ENCODE measurements around the gene PIEZO1.

Gene PIEZO1

DNA sequence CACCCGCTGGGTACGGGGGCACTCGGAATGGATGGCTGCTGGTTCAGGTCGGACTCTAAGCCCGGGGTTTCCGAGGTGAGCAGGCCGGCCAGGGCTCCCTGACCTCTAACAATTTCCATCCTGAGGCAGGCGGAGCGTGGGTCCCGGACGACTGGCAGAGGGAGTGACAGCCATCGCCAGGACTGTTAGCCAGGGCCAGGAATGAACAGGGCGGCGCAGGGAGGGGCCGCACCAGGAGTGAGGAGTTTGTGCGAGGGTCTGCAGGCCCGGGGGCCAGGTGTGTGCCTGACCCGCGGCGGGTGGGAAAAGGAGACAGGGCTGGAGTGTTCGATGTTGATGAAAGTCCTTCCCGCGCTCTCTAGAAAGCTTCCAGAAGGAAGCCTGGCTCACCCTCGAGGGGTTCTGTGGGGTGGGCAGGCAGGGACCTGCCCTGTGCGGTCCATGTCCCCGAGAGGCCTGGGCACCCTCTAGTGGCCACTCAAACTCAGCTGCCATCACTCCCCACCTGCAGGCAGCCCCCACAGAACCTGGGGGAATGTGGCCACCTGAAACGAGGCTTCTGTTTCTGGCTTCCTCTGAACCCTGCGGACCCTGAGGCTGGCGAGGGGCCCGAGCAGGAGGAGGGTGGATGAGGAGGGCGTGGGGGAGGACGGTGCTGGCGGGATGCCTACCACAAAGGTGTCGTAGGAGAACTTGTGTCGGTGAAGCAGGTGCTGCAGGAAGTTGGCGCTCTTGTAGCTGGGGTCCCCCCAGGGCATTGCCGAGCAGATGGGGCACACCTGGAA is 87.0 kb downstream of the PIEZO1 start:
- no peak for DNase-seq

GRCh38 chr16:88697116-88697830 is 87.7 kb downstream of the PIEZO1 start:
- no peak for DNase-seq

GRCh38 chr16:88696441-88696840 is 88.6 kb downstream of the PIEZO1 start:
- DNase-seq, result no peak

- DNase-seq, result no peak
Measured at GRCh38 chr16:88695753-88696152, 89.3 kb downstream of the PIEZO1 start.

DNA sequence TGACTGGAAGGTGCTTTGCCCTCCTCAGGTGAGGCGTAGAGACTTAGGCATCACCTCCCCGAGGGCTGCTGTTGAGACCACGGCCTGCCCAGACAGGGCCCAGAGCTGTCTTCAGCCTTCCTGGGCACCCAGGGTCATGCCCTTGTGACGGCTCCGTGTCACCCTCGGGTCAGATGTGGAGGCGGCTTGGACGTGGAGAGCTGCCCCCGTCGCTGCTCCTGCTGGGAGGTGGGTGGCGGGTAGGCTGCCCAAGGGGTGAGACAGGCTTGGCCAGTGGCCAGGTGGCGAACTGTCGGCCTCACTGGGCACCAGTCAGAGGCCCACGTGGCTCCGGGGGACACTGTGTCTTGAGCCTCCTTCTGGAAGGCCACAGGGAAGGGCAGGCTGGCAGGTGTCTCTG is 89.8 kb downstream of the PIEZO1 start:
- DNase-seq, result no peak

DNA sequence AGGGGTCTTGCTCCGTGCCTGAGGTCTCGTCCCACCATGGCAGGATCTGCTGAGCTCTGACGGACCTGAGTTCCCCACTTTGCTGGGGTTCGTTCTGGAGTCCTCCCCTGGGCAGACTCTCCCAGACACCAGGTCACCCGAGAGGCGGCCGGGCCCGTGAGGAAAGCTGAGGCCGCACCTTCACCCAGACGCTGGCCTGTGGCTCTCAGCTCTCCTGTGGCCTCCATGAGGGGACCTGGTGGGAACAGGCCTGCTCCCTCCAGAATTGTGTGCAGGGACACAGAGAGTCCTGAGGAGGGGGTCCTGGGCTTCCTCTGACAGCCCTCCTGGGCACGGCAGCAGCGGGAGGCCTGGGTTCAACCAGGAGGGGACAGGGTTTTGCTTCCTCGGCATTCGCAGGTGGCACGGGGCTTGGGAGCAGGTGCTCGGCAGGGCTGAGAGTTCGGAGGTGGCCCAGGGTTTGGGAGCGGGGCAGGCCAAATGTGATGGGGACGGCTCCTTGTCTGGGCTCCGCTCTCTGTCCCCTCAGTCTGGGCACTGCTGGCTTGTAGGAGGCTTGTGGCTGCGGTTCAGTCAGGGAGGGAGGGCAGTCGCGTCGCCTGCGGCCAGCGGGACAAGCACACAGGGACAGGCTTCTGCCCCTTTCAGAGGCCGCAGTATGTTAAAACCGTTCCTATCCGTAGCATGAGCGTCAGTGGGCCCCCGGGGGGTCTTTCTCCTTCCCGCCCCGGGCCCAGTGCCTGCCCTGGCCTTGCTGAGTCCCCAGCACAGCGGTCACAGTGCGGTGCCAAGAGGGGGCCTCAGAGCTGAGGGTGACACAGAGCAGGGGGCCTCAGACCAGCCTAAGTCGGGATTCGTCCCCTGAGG is 90.6 kb downstream of the PIEZO1 start:
- no peak for DNase-seq

DNA sequence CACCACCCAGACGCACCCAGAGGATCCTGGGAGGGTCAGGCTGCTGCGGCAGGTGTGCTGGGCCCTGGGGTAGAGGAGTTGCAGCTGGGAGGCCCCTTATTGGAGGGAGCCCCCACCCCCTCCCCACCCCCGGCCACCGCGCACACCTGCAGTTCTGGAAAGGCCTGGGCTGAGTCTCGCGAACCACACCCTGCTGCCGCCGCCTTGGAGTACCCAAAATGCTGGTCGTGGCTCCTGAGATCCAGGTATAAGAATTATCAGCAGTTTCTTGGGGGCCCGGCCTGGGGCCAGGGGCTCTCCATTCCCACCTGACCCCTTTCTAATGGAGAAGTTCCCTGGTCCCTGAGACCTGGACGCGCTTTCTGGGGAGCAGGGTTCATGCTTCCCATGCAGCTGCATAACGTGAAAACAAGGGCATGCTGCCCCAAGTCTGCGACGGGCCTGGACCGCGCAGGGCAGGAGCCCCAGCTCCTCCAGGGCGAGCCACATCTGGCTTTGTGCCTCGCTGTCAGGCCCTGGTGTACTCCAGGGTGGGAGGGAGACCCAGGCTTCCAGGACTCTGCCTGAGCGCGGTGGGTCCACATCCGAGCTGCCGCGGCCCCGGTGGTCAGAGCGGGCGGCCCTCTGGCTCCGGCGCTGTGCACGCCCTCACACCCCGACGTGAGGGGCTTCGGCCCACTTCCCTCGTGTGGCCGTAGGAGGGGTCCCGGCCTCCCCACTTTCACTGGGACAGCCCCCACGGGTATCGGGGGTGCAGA is 91.4 kb downstream of the PIEZO1 start:
- DNase-seq, result no peak

DNA sequence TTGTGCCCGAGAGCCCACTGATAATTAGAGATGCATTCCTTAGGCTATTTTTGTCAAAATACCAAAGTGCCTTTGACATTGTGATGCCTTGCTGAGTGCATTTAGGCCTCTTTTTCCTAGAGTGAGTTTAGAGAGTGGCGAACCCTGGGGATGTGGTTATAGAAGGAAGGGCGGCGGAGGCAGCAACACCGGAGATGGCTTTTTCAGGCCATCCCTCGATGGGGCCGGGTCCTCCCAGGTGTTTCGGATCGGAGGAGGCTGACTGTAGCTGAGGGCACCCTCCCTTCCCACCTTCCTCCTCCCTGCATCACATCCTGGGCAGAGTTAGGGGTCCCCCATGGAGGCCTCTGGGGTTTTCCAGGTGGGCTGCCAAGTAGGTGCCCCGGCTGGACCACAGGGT is 92.2 kb downstream of the PIEZO1 start:
- no peak for DNase-seq

GRCh38 chr16:88691924-88692560 is 93.0 kb downstream of the PIEZO1 start:
- DNase-seq, result peak; percentile 85

- no peak for DNase-seq
Measured at GRCh38 chr16:88691129-88691813, 93.7 kb downstream of the PIEZO1 start.

GRCh38 chr16:88690341-88691128 is 94.5 kb downstream of the PIEZO1 start:
- DNase-seq, result no peak

- no peak for DNase-seq
Measured at GRCh38 chr16:88688013-88688778, 96.8 kb downstream of the PIEZO1 start.

GRCh38 chr16:88687676-88688012 is 97.4 kb downstream of the PIEZO1 start:
- no peak for DNase-seq

DNA sequence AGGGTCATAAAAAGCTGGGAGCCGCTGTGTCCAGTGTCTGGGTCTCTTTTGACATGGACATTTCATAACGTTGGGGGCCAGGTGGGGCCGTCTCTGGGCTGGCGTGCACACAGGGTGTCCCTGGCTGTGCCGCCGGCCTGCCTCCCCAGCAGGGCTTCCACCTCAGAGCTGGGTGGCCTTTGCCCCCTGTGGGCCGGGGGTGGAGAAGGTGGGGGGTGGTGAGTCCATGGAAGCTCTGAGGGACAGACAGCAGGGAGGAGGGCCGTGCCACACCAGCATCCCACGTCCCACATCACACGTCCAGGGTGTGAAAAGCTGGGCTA is 97.8 kb downstream of the PIEZO1 start:
- DNase-seq, result no peak

DNA sequence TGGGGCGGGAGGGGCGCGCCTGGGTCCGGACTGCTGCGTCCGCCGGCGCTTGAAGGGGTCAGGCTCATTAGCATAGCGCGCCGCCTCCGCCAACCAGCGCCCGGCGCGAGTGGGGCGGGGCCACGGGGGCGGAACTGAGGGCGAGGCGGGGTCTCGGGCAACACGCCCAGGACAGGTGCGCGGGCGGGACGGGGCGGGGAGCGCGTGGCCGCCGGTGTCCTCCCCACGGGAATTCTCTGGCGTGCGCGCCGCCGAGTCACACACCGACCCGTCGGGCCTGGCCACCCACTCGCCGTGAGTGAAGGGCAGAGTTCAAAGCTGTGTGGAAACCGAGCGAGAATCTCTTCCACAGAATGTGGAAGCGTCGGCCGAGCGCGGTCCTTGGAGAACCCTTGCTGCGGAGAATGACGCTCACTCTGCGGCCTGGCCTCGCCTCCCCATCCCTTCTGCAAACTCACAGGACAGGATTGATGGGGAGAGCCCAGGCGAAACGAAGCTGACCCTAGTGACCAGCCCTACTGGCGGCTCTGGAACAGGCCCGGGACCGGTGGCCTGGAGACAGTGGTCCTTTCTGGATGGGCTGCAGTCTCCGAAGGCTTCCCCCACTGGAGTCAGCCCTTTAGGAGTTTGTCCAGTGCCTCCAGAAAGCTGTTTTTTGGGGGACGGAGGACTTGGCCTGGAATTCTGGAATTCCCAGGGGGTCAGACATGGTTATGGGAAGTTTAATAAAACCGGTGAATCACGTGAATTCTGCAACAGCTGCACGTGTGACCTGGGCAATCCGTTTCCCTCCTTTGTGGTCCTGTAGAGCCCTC is 98.4 kb downstream of the PIEZO1 start, which contains the start of gene SNAI3:
Gene SNAI3 (minus strand): TSS at position 69 of the 815 bp plus-strand sequence. CDS start 101 bp downstream, outside the sequence.
- DNase-seq, result peak; percentile 45

GRCh38 chr16:88686062-88686438 is 99.0 kb downstream of the PIEZO1 start:
- DNase-seq, result no peak

- peak; percentile 42 for DNase-seq
Measured at GRCh38 chr16:88685156-88686061, 99.6 kb downstream of the PIEZO1 start.

DNA sequence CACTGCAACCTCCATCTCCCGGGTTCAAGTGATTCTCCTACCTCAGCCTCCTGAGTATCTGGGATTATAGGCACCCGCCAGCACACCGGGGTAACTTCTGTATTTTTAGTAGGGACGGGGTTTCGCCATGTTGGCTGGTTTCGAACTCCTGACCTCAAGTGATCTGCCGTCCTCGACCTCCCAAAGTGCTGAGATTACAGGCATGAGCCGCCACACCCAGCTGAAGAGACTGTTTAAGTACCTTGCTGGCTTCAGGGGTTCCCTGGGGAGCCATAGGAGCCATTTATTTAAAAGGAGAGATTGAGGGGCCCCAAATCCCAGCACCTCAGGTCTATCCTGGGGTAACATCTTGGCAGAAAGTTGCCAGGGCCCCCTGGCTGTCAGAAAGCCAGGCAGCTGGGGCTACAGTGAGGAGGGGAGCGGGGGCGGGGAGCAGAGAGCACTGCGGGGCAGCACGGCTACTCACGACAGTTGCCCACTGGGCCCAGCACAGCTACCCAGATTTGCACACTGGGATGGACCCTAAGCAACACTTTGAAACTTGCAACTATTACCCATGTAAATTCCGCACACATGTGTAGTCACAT is 100.4 kb downstream of the PIEZO1 start:
- DNase-seq, result no peak

All from GF-D8 (cell line).